Muscle layer of duodenum (tissue), 2 donors: ENCODE results near the gene DCXR.
"Not testable (repeated sequence)": the region's sequence is repeated elsewhere in the genome, so short reads cannot be mapped to it uniquely, and the experiment has no call there.

Source experiments
- H3K27ac ChIP-seq: one replicate; pipeline ENCODE4 v1.7.0; 2013; ENCODE audit warnings: mild to moderate bottlenecking, low read length
- H3K27me3 ChIP-seq: one replicate; pipeline ENCODE4 v1.7.0; 2013; ENCODE audit warnings: low read depth, mild to moderate bottlenecking, control low read depth, low read length
- H3K36me3 ChIP-seq, 2 donors: one replicate each; pipeline ENCODE4 v1.7.0; 2013; ENCODE audit warnings: low read length in 2 of 2, control low read depth in 1 of 2, mild to moderate bottlenecking in 1 of 2; ENCODE audit not compliant: insufficient read depth in 2 of 2, control insufficient read depth in 1 of 2
- H3K4me1 ChIP-seq, 2 donors: one replicate each; pipeline ENCODE4 v1.7.0; 2013; ENCODE audit warnings: low read length in 2 of 2, mild to moderate bottlenecking in 2 of 2, control low read depth in 1 of 2, moderate library complexity in 1 of 2; ENCODE audit not compliant: insufficient read depth in 2 of 2, control insufficient read depth in 1 of 2
- H3K4me3 ChIP-seq, 2 donors: one replicate each; pipeline ENCODE4 v1.7.0; 2013; ENCODE audit warnings: low read length in 2 of 2, low read depth in 1 of 2, mild to moderate bottlenecking in 1 of 2
- H3K9me3 ChIP-seq, 2 donors: one replicate each; pipeline ENCODE4 v1.7.0; 2013; ENCODE audit warnings: low read length in 2 of 2, control low read depth in 1 of 2, mild to moderate bottlenecking in 1 of 2; ENCODE audit not compliant: control insufficient read depth in 1 of 2
- donor health status: healthy.

Gene DCXR

GRCh38 chr17:82045936-82046484 lies 8.5 kb upstream of the DCXR start:
- H3K4me3 ChIP-seq, result no peak overlapping the region

GRCh38 chr17:82043507-82043906 lies 6.0 kb upstream of the DCXR start:
- H3K27ac ChIP-seq, result no peak overlapping the region
- no peaks in the 10 kb centered on the region for H3K4me1 ChIP-seq
- no peaks in the 10 kb centered on the region for H3K9me3 ChIP-seq
- peaks cover 5 to 15% of the 10 kb centered on the region in 2 donors for H3K36me3 ChIP-seq
- no peak overlapping the region for H3K4me3 ChIP-seq
- no peaks in the 10 kb centered on the region for H3K27me3 ChIP-seq

More at GRCh38 chr17:82045936-82046484, 8.5 kb upstream of the DCXR start:
- Histone ChIP-seq H3K4me1 (peaks cover 0 to 11% of the 10 kb centered on the region in 2 donors), H3K9me3 (no peaks in the 10 kb centered on the region), H3K27ac (no peak overlapping the region), H3K27me3 (no peaks in the 10 kb centered on the region), H3K36me3 (peaks cover 5 to 33% of the 10 kb centered on the region in 2 donors)

- no peak overlapping the region for H3K4me3 ChIP-seq
- H3K36me3 ChIP-seq, result peaks cover 5 to 8% of the 10 kb centered on the region in 2 donors
- H3K9me3 ChIP-seq, result no peaks in the 10 kb centered on the region
- no peaks in the 10 kb centered on the region for H3K27me3 ChIP-seq
- peaks cover 4 to 5% of the 10 kb centered on the region in 2 donors for H3K4me1 ChIP-seq
- H3K27ac ChIP-seq, result no peak overlapping the region
These were observed 5.2 kb upstream of the DCXR start for GRCh38 chr17:82042649-82043048.

- no peak overlapping the region for H3K4me3 ChIP-seq
- peaks cover 8 to 12% of the 10 kb centered on the region in 2 donors for H3K4me1 ChIP-seq
- H3K36me3 ChIP-seq, result no peaks in the 10 kb centered on the region
- H3K27ac ChIP-seq, result no peak overlapping the region
- H3K27me3 ChIP-seq, result no peaks in the 10 kb centered on the region
- no peaks in the 10 kb centered on the region for H3K9me3 ChIP-seq
These were observed 3.8 kb upstream of the DCXR start for GRCh38 chr17:82041144-82041814.

- Histone ChIP-seq H3K27ac (no peak overlapping the region), H3K27me3 (no peaks in the 10 kb centered on the region), H3K9me3 (no peaks in the 10 kb centered on the region), H3K36me3 (no peaks in the 10 kb centered on the region), H3K4me3 (no peak overlapping the region), H3K4me1 (peaks cover 8 to 17% of the 10 kb centered on the region in 2 donors)
These were observed 2.3 kb upstream of the DCXR start for GRCh38 chr17:82039695-82040299.

- peaks cover 8 to 17% of the 10 kb centered on the region in 2 donors for H3K4me1 ChIP-seq
- H3K4me3 ChIP-seq, H3K27me3 ChIP-seq, H3K9me3 ChIP-seq, H3K27ac ChIP-seq, H3K36me3 ChIP-seq: not testable (repeated sequence)
These were observed 1.4 kb upstream of the DCXR start for GRCh38 chr17:82038796-82039409.

- H3K36me3 ChIP-seq, result no peaks in the 10 kb centered on the region
These were observed 345 bp upstream of the DCXR start for GRCh38 chr17:82037889-82038195.

GRCh38 chr17:82036634-82037091 lies 834 bp downstream of the DCXR start:
- Histone ChIP-seq H3K27me3 (no peaks in the 10 kb centered on the region), H3K9me3 (no peaks in the 10 kb centered on the region), H3K27ac (peak overlapping the region; percentile 51), H3K4me3 (peak overlapping the region; percentile 64 to 73), H3K4me1 (peaks cover 8 to 23% of the 10 kb centered on the region in 2 donors), H3K36me3 (no peaks in the 10 kb centered on the region)

More at GRCh38 chr17:82037889-82038195, 345 bp upstream of the DCXR start:
- Histone ChIP-seq H3K4me3 (peak overlapping the region; percentile 59 to 73), H3K27me3 (no peaks in the 10 kb centered on the region), H3K4me1 (peaks cover 8 to 17% of the 10 kb centered on the region in 2 donors), H3K27ac (no peak overlapping the region), H3K9me3 (no peaks in the 10 kb centered on the region)

GRCh38 chr17:82035956-82036633 lies 1.4 kb downstream of the DCXR start:
- Histone ChIP-seq H3K27me3 (no peaks in the 10 kb centered on the region), H3K36me3 (no peaks in the 10 kb centered on the region), H3K4me3 (peak overlapping the region in 1 of 2 donors; percentile 73), H3K9me3 (no peaks in the 10 kb centered on the region), H3K4me1 (peaks cover 8 to 24% of the 10 kb centered on the region in 2 donors), H3K27ac (no peak overlapping the region)

GRCh38 chr17:82035488-82035887 lies 2.0 kb downstream of the DCXR start:
- Histone ChIP-seq H3K9me3 (no peaks in the 10 kb centered on the region), H3K27ac (no peak overlapping the region), H3K4me1 (peaks cover 8 to 30% of the 10 kb centered on the region in 2 donors), H3K4me3 (no peak overlapping the region), H3K36me3 (no peaks in the 10 kb centered on the region), H3K27me3 (no peaks in the 10 kb centered on the region)
